ENCODE results near the gene RPS19. TPM values are rescaled to one million over a fixed set of nuclear protein-coding genes. Genes with fewer than 3 reads are reported as not detected.

Gene RPS19
- total RNA-seq, 2 donors from 2014 or later = 2,321 to 2,418 TPM

- Mint-ChIP-seq H3K9me3 (peaks cover 15% of the 10 kb centered on the region), H3K27me3 (ENCODE audit: insufficient read depth) (peaks cover 1% of the 10 kb centered on the region), H3K4me1 (no peaks in the 10 kb centered on the region), H3K4me3 (no peak overlapping the region), H3K36me3 (ENCODE audit: low read depth) (no peaks in the 10 kb centered on the region), H3K27ac (no peak overlapping the region)
- no peak for DNase-seq
- Histone ChIP-seq H3K36me3 (ENCODE audit: control insufficient read depth, insufficient read depth, low read length) (no peaks in the 10 kb centered on the region), H3K9ac (ENCODE audit: extremely low read depth, low read length, poor library complexity, severe bottlenecking) (no peak overlapping the region), H3K27me3 (ENCODE audit: control insufficient read depth, insufficient read depth, low read length, poor library complexity, severe bottlenecking) (peaks cover 11% of the 10 kb centered on the region), H3K27ac (ENCODE audit: low read depth, low read length) (no peak overlapping the region), H3K4me3 (ENCODE audit: low read length) (no peak overlapping the region), H3K4me1 (ENCODE audit: control insufficient read depth, insufficient read depth, low read length) (no peaks in the 10 kb centered on the region), H3K9me3 (ENCODE audit: control insufficient read depth, low read length) (no peaks in the 10 kb centered on the region)
- 85 to 100% methylated on average over 2 of the region's 2 CpGs for WGBS, 2 experiments (ENCODE audit: insufficient coverage in 1 of 2, insufficient read length in 1 of 2)
- TF ChIP-seq, protein P1, sequence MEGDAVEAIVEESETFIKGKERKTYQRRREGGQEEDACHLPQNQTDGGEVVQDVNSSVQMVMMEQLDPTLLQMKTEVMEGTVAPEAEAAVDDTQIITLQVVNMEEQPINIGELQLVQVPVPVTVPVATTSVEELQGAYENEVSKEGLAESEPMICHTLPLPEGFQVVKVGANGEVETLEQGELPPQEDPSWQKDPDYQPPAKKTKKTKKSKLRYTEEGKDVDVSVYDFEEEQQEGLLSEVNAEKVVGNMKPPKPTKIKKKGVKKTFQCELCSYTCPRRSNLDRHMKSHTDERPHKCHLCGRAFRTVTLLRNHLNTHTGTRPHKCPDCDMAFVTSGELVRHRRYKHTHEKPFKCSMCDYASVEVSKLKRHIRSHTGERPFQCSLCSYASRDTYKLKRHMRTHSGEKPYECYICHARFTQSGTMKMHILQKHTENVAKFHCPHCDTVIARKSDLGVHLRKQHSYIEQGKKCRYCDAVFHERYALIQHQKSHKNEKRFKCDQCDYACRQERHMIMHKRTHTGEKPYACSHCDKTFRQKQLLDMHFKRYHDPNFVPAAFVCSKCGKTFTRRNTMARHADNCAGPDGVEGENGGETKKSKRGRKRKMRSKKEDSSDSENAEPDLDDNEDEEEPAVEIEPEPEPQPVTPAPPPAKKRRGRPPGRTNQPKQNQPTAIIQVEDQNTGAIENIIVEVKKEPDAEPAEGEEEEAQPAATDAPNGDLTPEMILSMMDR (conservative IDR thresholded peaks at IDR 0.05) = no peak
Measured at GRCh38 chr19:41816761-41817160, 43.3 kb upstream of the RPS19 start.

GRCh38 chr19:41821003-41821735 lies 38.9 kb upstream of the RPS19 start:
- peaks cover 1% of the 10 kb centered on the region for H3K27me3 Mint-ChIP-seq (ENCODE audit: insufficient read depth)
- no peaks in the 10 kb centered on the region for H3K27me3 ChIP-seq (ENCODE audit: control insufficient read depth, insufficient read depth, low read length, poor library complexity, severe bottlenecking)
- TF ChIP-seq, protein P1 (conservative IDR thresholded peaks at IDR 0.05) = peak; percentile 85
- H3K36me3 Mint-ChIP-seq (ENCODE audit: low read depth) = no peaks in the 10 kb centered on the region
- no peak overlapping the region for H3K27ac Mint-ChIP-seq
- H3K9me3 Mint-ChIP-seq = peaks cover 2% of the 10 kb centered on the region
- H3K4me1 ChIP-seq (ENCODE audit: control insufficient read depth, insufficient read depth, low read length) = no peaks in the 10 kb centered on the region
- no peak overlapping the region for H3K27ac ChIP-seq (ENCODE audit: low read depth, low read length)
- no peak overlapping the region for H3K4me3 ChIP-seq (ENCODE audit: low read length)
- H3K9me3 ChIP-seq (ENCODE audit: control insufficient read depth, low read length) = no peaks in the 10 kb centered on the region
- H3K4me3 Mint-ChIP-seq = no peak overlapping the region
- no peaks in the 10 kb centered on the region for H3K4me1 Mint-ChIP-seq
- peak; percentile 84 for DNase-seq
- no peaks in the 10 kb centered on the region for H3K36me3 ChIP-seq (ENCODE audit: control insufficient read depth, insufficient read depth, low read length)
- H3K9ac ChIP-seq (ENCODE audit: extremely low read depth, low read length, poor library complexity, severe bottlenecking) = no peak overlapping the region
- WGBS, 2 experiments (ENCODE audit: insufficient coverage in 1 of 2, insufficient read length in 1 of 2) = 48 to 61% methylated on average over 8 to 12 of the region's 12 CpGs

DNA sequence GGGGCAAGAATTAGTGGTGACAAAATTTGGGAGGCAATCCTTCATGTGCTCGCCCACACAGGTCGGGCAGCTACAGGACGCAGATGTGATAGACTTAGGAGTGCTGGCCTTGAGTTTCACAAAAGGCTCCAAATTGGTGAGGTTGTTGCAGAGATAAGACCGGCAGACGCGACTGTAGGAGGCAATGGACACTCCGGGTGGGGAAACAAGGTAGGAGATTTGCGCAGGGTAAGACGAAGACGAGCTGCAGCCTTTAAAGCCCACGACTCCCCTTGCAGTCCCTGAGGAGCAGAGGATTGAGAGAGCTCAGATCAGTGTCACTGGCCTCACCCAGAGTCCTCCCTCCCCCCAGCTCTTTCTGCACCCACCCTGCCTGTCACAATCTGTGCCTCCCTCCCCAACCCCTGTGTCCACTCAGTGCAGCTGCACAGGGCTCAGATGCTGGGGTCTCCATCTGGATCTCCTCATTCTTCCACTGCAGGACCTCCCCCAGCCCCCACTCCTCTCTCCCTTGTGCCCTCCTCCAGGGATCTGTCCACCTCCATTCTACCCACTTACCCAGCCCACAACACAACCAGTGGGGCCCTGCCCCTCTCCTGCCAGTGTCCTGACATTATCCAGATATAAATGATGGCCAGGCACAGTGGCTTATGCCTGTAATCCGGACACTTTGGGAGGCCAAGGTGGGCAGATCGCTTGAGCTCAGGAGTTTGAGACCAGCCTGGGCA lies 21.9 kb upstream of the RPS19 start:
- Mint-ChIP-seq H3K36me3 (ENCODE audit: low read depth) (no peaks in the 10 kb centered on the region), H3K27me3 (ENCODE audit: insufficient read depth) (peaks cover 27% of the 10 kb centered on the region), H3K27ac (no peak overlapping the region), H3K4me3 (no peak overlapping the region), H3K9me3 (no peaks in the 10 kb centered on the region), H3K4me1 (peaks cover 7% of the 10 kb centered on the region)
- peaks cover 3% of the 10 kb centered on the region for H3K27me3 ChIP-seq (ENCODE audit: control insufficient read depth, insufficient read depth, low read length, poor library complexity, severe bottlenecking)
- WGBS, 2 experiments (ENCODE audit: insufficient coverage in 1 of 2, insufficient read length in 1 of 2) = 59 to 72% methylated on average over 8 to 13 of the region's 13 CpGs
- no peak overlapping the region for H3K4me3 ChIP-seq (ENCODE audit: low read length)
- no peak overlapping the region for H3K9ac ChIP-seq (ENCODE audit: extremely low read depth, low read length, poor library complexity, severe bottlenecking)
- no peak for DNase-seq
- TF ChIP-seq, protein P1 (conservative IDR thresholded peaks at IDR 0.05) = no peak
- no peaks in the 10 kb centered on the region for H3K9me3 ChIP-seq (ENCODE audit: control insufficient read depth, low read length)
- H3K27ac ChIP-seq (ENCODE audit: low read depth, low read length) = no peak overlapping the region
- no peaks in the 10 kb centered on the region for H3K4me1 ChIP-seq (ENCODE audit: control insufficient read depth, insufficient read depth, low read length)
- no peaks in the 10 kb centered on the region for H3K36me3 ChIP-seq (ENCODE audit: control insufficient read depth, insufficient read depth, low read length)

Measured in endodermal cell (in vitro differentiated cells).